Measurements from ENCODE around the gene TBC1D4. TPM values are rescaled to one million over a fixed set of nuclear protein-coding genes. Genes with fewer than 3 reads are reported as not detected.
"Not testable (repeated sequence)": the region's sequence is repeated elsewhere in the genome, so short reads cannot be mapped to it uniquely, and the experiment has no call there.

TBC1D4 gene
- polyA plus RNA-seq, 1 experiment, result 8.0 TPM

DNA sequence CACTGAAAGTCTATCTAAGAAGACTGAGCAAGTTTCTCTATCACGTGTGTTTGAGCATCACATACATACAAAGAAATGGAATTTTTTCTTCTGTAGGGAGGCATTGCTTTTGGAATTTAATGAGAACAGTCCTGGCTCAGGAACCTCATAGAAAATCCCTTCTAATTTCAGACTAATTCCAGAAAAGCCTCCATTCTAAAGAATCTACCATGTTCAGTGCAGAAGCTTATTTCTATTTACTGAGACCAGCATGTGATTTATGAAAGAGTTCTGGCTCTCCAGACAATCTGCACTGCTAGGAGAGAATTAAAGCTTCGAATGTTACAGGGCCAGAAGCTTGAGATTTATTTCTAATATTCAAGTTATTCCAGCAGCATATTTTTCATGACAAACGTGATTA is 186.8 kb downstream of the TBC1D4 start:
- CTCF ChIA-PET, result no interaction called here

DNA sequence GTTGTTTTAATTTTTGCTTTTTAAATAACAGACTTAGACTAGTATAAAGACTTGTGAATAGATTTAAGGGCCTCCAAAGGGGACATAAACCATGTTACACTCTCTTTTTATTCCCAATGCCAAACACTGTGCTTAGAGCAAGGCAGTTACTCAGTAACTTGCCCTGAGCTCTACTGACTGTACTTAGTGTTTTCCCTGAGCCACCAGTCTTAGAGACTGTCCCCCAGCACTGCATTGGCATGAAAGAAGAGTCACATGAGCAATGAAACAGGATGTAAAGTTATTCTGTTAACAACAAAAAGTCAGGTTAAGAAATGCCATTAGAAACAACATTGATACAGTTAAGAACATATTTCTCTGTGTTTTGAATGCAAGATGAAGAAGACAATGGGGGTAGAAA is 187.9 kb downstream of the TBC1D4 start:
- CTCF ChIA-PET, result no interaction called here
- DNase-seq (ENCODE audit: low read depth, low spot score), result no peak

More for the DNA sequence above, 186.8 kb downstream of the TBC1D4 start:
- Histone ChIP-seq H3K9me3 (ENCODE audit: control insufficient read depth, insufficient read depth, low read length) (no peaks in the 10 kb centered on the region), H3K27me3 (ENCODE audit: control insufficient read depth, insufficient read depth, low read length) (no peaks in the 10 kb centered on the region), H3K4me3 (ENCODE audit: low read depth, low read length) (no peak overlapping the region), H3K27ac (ENCODE audit: low read depth, low read length) (no peak overlapping the region)
- DNase-seq (ENCODE audit: low read depth, low spot score), result no peak
- POLR2A ChIA-PET, result no interaction called here
- TF ChIP-seq, protein P1, sequence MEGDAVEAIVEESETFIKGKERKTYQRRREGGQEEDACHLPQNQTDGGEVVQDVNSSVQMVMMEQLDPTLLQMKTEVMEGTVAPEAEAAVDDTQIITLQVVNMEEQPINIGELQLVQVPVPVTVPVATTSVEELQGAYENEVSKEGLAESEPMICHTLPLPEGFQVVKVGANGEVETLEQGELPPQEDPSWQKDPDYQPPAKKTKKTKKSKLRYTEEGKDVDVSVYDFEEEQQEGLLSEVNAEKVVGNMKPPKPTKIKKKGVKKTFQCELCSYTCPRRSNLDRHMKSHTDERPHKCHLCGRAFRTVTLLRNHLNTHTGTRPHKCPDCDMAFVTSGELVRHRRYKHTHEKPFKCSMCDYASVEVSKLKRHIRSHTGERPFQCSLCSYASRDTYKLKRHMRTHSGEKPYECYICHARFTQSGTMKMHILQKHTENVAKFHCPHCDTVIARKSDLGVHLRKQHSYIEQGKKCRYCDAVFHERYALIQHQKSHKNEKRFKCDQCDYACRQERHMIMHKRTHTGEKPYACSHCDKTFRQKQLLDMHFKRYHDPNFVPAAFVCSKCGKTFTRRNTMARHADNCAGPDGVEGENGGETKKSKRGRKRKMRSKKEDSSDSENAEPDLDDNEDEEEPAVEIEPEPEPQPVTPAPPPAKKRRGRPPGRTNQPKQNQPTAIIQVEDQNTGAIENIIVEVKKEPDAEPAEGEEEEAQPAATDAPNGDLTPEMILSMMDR (IDR thresholded peaks at IDR 0.05; ENCODE audit: low read depth, low read length), result no peak

DNA sequence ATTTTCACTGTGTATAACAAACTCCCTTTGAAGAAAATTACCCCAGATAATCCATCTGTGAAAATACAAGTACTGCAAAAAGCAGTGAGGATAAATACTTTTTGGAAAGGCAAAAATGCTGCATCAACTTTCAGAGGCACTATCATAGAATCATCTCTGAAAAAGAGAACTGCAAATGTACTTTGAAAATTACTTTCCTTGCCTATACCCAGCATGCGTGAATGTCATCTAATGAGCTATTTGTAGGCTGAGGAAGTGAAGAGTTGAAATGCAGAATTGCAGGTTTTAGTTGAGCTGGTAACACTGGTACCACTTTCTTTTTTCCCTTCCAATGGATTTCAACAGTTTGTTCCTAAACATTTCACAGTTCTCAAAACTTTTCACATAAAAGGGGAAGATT is 196.7 kb downstream of the TBC1D4 start:
- DNase-seq (ENCODE audit: low read depth, low spot score), result no peak
- ChIA-PET CTCF (interaction anchor here (0.7 to 0.8 kb wide), 2 partner anchors 28 to 66 kb away, joined by 3 read pairs; no protein-coding TSS in a partner anchor), POLR2A (no interaction called here)
- Histone ChIP-seq H3K9me3 (ENCODE audit: control insufficient read depth, insufficient read depth, low read length) (no peaks in the 10 kb centered on the region), H3K4me3 (ENCODE audit: low read depth, low read length) (no peak overlapping the region), H3K27ac (ENCODE audit: low read depth, low read length) (no peak overlapping the region), H3K27me3 (ENCODE audit: control insufficient read depth, insufficient read depth, low read length) (no peaks in the 10 kb centered on the region)
- TF ChIP-seq, protein P1 (IDR thresholded peaks at IDR 0.05; ENCODE audit: low read depth, low read length), result no peak

More for the DNA sequence above, 187.9 kb downstream of the TBC1D4 start:
- Histone ChIP-seq H3K4me3 (ENCODE audit: low read depth, low read length) (no peak overlapping the region), H3K27me3 (ENCODE audit: control insufficient read depth, insufficient read depth, low read length) (no peaks in the 10 kb centered on the region), H3K27ac (ENCODE audit: low read depth, low read length) (no peak overlapping the region), H3K9me3 (ENCODE audit: control insufficient read depth, insufficient read depth, low read length) (no peaks in the 10 kb centered on the region)
- TF ChIP-seq, protein P1 (IDR thresholded peaks at IDR 0.05; ENCODE audit: low read depth, low read length), result no peak
- POLR2A ChIA-PET, result no interaction called here

DNA sequence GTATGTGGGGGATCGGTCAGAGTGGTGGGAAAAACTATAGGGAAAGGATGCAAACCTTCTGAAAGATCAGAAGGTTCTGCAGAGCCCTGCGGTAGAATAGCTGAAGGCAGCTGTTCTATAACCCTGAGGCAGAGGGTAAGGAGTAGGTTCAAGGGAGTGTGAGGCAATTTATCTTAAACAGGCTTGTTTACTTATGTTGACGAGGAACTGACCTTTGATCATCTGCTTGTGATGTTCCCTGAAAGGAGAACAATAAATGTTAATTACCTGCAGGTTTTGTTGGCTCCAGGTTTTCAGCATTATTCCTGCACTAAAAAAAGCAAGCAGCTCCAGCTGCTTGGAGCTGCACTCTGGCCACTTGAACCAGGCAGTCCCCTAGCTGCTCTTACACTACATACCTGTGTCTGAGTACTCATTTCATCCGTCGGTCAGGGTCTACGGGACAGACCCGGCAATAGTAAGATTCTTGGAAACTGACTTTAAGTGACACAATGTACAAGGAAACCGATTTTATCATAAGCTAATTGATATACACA is 202.1 kb downstream of the TBC1D4 start:
- no peak for DNase-seq (ENCODE audit: low read depth, low spot score)
- TF ChIP-seq, protein P1 (IDR thresholded peaks at IDR 0.05; ENCODE audit: low read depth, low read length), result no peak
- H3K27ac ChIP-seq (ENCODE audit: low read depth, low read length), result no peak overlapping the region
- no peak overlapping the region for H3K4me3 ChIP-seq (ENCODE audit: low read depth, low read length)
- POLR2A ChIA-PET, result no interaction called here
- H3K9me3 ChIP-seq (ENCODE audit: control insufficient read depth, insufficient read depth, low read length), result 0 out of 2 replicates have a peak, but pooled peaks cover 4% of the 10 kb centered on the region
- H3K27me3 ChIP-seq (ENCODE audit: control insufficient read depth, insufficient read depth, low read length), result peaks cover 16% of the 10 kb centered on the region
- CTCF ChIA-PET, result no interaction called here

DNA sequence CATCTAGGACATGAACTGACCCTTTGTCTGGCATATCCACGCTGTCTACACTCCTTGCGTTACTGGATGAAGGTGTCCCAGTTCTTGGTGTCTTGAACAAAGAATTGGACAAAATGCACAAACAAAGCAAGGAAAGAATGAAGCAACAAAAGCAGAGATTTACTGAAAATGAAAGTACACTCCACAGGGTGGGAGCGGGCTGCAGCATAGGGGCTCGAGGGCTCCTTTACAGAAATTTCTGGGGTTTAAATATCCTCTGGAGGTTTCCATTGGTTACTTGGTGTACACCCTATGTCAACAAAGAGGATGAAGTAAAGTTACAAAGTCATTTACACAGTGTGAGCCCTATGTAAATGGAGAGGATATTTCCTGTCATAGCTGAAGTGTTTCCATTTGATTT is 208.3 kb downstream of the TBC1D4 start:
- CTCF ChIA-PET; H3K4me3 ChIP-seq (ENCODE audit: low read depth, low read length); H3K9me3 ChIP-seq (ENCODE audit: control insufficient read depth, insufficient read depth, low read length); POLR2A ChIA-PET; H3K27ac ChIP-seq (ENCODE audit: low read depth, low read length); H3K27me3 ChIP-seq (ENCODE audit: control insufficient read depth, insufficient read depth, low read length); DNase-seq (ENCODE audit: low read depth, low spot score): not testable (repeated sequence)
